SIG-M5 (cell line): ENCODE results near the gene NXPE4.
"Not testable (repeated sequence)": the region's sequence is repeated elsewhere in the genome, so short reads cannot be mapped to it uniquely, and the experiment has no call there.

Source experiments
- DNase-seq: peaks from one replicate; lab custom pipeline; 2025; lab: John Stamatoyannopoulos, UW

Gene NXPE4

DNA sequence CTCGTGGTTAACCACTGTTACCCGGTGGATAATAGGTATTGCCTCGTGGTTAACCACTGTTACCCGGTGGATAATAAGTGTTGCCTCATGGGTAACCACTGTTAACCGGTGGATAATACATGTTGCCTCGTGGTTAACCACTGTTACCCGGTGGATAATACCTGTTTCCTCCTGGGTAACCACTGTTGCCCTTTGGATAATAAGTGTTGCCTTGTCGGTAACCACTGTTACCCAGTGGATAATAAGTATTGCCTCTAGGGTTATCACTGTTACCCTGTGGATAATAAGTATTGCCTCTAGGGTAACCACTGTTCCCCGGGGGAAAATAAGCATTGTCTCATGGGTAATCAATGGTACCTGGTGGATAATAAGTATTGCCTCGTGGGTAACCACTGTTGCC is 15.0 kb upstream of the NXPE4 start:
- no peak for DNase-seq

- no peak for DNase-seq
These were observed 13.8 kb upstream of the NXPE4 start for GRCh38 chr11:114609429-114609828.

GRCh38 chr11:114608605-114609004 is 13.0 kb upstream of the NXPE4 start:
- DNase-seq, result not testable (repeated sequence)

- no peak for DNase-seq
These were observed 12.3 kb upstream of the NXPE4 start for GRCh38 chr11:114607753-114608459.

DNA sequence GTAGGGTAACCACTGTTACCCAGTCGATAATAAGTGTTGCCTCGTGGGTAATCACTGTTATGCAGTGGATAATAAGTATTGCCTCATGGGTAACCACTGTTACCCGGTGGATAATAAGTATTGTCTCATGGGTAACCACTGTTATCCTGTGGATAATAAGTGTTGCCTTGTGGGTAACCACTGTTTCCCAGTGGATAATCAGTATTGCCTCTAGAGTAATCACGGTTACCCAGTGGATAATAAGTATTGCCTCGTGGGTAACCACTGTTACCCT is 11.2 kb upstream of the NXPE4 start:
- not testable (repeated sequence) for DNase-seq

DNA sequence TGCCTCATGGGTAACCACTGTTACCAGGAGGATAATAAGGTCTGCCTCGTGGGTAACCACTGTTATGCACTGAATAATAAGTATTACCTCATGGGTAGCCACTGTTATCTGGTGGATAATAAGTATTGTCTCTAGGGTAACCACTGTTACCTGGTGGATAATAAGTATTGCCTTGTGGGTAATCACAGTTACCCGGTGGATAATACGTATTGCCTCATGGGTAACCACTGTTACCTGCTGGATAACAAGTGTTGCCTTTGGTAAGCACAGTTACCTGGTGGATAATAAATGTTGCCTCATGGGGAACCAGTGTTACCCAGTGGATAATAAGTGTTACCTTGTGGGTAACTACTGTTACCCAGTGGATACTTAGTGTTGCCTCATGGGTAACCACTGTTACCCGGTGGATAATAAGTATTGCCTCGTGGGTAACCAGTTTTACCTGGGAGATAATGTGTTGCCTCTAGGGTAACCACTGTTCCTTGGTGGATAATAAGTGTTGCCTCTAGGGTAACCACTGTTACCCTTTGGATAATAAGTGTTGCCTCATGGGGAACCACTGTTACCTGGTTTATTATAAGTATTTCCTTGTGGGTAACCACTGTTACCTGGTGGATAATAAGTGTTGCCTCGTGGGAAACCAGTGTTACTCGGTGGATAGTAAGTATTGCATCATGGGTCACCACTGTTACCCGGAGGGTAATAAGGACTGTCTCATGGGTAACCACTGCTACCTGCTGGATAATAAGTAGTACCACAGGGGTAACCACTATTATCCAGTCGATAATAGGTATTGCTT is 10.6 kb upstream of the NXPE4 start:
- DNase-seq, result no peak

- DNase-seq, result no peak
These were observed 9.8 kb upstream of the NXPE4 start for GRCh38 chr11:114605370-114605769.

GRCh38 chr11:114604886-114605285 is 9.3 kb upstream of the NXPE4 start:
- DNase-seq, result no peak

DNA sequence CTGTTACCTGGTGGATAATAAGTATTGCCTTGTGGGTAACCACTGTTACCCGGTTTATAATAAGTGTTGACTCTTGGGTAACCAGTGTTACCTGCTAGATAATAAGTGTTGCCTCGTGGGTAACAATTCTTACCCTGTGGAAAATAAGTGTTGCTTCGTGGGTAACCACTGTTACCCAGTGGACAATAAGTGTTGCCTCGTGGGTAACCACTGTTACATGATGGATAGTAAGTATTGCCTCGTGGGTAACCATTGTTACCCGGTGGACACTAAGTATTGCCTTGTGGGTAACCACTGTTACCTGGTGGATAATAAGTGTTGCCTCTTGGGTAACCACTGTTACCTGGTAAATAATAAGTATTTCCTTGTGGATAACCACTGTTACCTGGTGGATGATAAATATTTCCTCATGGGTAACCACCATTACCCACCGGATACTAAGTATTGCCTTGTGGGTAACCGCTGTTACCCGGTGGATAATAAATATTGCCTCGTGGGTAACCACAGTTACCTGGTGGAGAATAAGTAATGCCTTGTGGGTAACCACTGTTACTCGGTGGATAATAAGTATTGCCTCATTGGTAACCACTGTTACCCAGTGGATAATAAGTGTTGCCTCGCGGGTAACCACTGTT is 8.7 kb upstream of the NXPE4 start:
- DNase-seq, result no peak

DNA sequence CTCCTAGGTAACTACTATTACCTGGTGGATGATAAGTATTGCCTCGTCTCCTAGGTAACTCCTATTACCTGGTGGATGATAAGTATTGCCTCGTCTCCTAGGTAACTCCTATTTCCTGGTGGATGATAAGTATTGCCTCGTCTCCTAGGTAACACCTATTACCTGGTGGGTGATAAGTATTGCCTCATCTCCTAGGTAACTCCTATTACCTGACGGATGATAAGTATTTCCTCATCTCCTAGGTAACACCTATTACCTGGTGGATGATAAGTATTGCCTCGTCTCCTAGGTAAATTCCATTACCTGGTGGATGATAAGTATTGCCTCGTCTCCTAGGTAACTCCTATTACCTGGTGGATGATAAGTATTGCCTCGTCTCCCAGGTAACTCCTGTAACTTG is 7.6 kb upstream of the NXPE4 start:
- DNase-seq, result not testable (repeated sequence)

DNA sequence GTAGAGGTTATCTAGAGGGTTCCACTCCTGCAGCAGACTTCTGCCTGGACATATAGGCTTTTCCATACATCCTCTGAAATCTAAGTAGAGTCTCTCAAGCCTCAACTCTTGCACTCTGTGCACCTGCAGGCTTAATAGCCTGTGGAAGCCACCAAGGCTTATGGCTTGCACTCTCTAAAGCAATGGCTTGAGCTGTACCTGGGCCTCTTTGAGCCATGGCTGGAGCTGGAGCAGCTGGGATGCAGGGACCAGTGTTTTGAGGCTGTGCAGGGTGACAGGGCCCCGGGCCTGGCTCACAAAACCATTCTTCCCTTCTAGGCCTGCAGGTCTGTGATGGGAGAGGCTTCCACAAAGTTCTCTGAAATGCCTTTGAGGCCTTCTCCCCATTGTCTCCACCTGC is 2.9 kb upstream of the NXPE4 start:
- DNase-seq, result no peak

GRCh38 chr11:114596175-114596919 is 761 bp upstream of the NXPE4 start:
- no peak for DNase-seq

GRCh38 chr11:114594703-114595102 is 883 bp downstream of the NXPE4 start:
- no peak for DNase-seq

DNA sequence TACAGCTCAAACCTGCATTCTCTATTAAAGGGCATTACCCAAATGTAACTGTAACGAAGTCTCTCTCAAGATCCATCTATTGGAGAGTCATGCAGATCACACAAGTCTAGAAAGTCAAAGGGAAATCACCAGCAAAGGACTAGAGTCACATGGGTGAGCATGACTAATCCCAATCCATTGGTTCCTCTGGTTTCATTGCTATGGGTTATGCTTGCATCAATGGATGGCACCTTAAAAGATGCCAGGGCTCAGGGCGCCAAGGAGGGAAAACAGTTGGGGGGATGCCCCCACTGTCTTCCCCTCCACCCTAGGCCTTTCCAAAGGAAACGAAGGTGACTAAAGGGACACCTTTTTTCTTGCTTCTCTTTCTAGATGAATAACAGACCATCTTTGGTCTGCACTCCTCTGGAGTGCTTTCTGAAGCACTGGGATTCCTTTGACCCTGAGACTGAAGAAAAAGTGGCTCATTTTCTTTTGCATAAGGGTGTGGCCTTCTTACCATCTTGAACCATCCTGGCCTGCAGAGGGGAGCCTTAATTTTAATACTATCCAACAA is 8.1 kb downstream of the NXPE4 start:
- no peak for DNase-seq

DNA sequence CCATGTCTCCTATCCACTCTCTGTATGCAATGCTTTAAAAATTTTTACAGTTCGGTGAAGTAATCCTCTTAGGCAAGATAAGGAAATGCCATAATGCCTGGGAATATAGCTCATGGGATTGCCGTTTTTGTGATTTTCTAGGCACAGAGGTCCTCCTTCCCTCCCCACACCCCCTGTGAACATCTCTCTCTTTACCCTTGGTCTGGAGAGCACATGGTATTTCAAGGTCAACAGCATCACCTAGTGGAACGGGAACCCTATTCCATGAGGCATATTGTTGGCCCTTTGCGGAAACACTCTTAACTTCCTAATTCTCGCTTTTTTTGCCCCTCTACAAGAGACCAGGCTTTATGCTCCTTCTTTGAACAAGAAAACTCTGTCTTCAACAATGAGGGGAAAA is 8.8 kb downstream of the NXPE4 start:
- DNase-seq, result no peak

GRCh38 chr11:114571712-114572111 is 23.9 kb downstream of the NXPE4 start:
- no peak for DNase-seq

DNA sequence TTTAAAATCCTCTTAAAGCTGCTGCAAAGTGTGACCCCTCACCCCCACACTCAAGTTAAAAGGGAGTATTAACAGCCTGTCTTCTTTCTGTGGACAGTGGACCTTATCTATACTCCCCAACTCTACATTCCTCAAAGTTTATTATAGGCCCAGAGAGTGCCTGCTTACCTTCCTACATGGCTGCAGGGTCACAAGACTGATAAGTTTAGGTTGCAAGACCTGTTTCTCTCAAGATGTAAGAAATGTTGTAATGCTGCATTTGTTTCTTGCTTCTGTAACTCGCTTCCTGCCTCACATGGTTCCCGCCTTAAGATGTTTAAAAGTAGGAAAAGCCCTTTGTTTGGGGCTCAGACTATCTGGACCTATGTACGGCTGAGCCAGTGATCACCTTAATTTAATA is 25.8 kb downstream of the NXPE4 start:
- DNase-seq, result no peak

DNA sequence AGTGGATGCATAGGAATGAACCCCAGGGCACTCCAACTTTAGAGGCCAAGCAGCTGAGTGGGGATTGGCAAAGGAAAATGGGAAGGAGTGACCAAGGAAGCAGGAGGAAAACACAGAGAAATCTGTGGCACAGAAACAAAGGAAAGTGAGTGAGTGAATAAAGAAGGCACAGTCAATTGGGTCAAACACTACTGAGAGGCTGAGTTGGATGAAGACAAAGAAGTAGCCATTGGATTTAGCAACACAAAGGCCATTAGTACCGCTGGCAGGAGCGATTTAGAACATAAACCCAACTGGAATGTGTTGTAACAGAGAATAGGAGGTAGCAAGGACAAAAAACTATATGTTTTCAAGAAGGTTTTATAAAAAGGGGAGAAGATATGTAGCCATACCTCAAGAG is 29.3 kb downstream of the NXPE4 start:
- no peak for DNase-seq

GRCh38 chr11:114564831-114565230 is 30.8 kb downstream of the NXPE4 start:
- no peak for DNase-seq

DNA sequence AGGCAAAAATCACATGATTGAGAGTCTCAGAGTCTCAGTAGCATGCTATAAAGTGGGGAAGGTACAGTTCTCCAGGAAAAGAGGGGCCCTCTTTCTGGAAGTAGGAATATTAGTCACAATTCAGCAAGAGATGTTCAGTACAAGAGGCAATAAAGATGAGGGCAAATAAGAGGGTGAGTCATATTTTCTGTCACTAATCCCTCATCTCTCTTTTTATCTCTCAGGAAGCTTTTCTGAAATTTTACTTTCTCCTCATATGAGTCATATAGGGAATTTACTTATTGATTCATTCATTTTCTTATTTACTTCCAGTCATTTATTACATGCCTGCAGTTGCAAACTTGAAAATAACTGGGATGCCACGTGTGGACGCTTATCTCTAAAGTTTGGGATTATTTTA is 32.5 kb downstream of the NXPE4 start:
- DNase-seq, result no peak

DNA sequence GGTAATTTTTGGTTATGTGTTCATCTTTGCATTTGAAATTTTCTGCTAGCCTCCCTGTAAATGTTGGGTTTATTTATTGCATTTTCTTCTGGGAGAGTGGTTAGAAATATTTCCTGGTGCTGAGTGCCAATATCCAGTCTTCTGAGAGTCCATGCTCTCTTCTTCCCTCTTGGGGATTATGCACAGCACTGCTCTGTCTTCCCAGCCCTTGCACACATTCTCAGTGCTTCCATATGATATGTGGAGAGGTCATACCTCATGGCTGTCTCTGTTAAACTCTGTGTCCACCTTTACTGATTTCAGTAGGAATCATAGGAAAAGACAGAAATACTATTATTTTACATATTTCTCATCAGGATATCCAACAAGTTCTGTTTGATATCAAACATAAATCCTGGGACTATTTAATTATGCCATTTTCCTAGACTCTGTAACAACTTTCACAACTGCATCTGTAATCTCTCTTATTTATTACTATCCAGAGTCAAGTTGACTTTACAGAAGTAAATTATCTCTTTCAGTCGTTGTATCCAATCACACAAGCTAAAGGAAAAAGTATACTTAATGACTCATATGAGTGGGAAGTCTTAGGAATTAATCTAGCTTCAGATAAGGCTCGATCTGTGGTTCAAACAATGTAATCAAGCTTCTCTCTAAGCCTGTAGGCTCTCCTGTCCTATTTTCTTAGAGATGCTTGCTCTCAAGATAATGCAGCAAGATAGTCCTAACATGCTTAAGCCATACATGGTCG is 33.2 kb downstream of the NXPE4 start:
- no peak for DNase-seq
